RWPE1 (cell line): Measurements from ENCODE around the gene UBL4A.
A peak's percentile ranks its signal among the peaks of the same experiment; 100 is the strongest.

Experiments used
- CTCF ChIA-PET: fragments of 350-600 bp; sonication (Branson Sonifier 250); formaldehyde crosslinking; extraction: SDS; loops from one replicate; lab custom pipeline; 2021; lab: Yijun Ruan, JAX
- POLR2A ChIA-PET: fragments of 400-600 bp; formaldehyde crosslinking; extraction: SDS; loops from one replicate; lab custom pipeline; 2020; ENCODE audit warnings: antibody characterized with exemption; ENCODE audit not compliant: low non-redundant PET; lab: Yijun Ruan, JAX
- DNase-seq: peaks from one replicate; pipeline ENCODE4 v3.0.0; 2012; ENCODE audit warnings: low spot score
- H3K27ac ChIP-seq: fragments of 450-650 bp; 2 replicates; pipeline ENCODE4 v1.5.1; 2017
- TF ChIP-seq, protein P1 (sequence below): fragments of 450-650 bp; conservative IDR thresholded peaks from 2 replicates; pipeline ENCODE4 v1.5.1; 2017; ENCODE audit warnings: low read depth, mild to moderate bottlenecking

Gene UBL4A

DNA sequence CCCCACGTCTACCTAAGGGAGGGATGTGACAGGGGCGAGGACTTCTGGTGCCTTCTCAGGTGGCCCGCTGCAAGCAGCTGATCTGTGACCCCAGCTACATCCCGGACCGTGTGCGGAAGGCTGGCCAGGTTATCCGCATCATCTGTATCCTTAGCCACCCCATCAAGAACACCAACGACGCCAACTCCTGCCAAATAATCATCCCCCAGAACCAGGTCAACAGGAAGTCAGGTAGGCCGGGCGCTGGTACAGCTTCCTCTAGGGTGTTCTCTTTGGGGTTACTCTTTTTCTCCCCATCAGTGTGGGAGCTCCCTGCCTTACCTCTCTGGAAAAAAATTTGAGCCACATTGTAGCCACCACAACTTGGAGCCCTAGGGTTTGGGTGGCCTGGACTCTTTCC is 44.9 kb downstream of the UBL4A start:
- TF ChIP-seq, protein P1, sequence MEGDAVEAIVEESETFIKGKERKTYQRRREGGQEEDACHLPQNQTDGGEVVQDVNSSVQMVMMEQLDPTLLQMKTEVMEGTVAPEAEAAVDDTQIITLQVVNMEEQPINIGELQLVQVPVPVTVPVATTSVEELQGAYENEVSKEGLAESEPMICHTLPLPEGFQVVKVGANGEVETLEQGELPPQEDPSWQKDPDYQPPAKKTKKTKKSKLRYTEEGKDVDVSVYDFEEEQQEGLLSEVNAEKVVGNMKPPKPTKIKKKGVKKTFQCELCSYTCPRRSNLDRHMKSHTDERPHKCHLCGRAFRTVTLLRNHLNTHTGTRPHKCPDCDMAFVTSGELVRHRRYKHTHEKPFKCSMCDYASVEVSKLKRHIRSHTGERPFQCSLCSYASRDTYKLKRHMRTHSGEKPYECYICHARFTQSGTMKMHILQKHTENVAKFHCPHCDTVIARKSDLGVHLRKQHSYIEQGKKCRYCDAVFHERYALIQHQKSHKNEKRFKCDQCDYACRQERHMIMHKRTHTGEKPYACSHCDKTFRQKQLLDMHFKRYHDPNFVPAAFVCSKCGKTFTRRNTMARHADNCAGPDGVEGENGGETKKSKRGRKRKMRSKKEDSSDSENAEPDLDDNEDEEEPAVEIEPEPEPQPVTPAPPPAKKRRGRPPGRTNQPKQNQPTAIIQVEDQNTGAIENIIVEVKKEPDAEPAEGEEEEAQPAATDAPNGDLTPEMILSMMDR, result no peak
- CTCF ChIA-PET, result no interaction called here
- H3K27ac ChIP-seq, result peak overlapping the region; percentile 85
- DNase-seq, result no peak
- POLR2A ChIA-PET, result interaction anchor here (0.6 to 0.7 kb wide), 2 partner anchors 42 to 45 kb away, joined by 3 read pairs; no protein-coding TSS in a partner anchor

DNA sequence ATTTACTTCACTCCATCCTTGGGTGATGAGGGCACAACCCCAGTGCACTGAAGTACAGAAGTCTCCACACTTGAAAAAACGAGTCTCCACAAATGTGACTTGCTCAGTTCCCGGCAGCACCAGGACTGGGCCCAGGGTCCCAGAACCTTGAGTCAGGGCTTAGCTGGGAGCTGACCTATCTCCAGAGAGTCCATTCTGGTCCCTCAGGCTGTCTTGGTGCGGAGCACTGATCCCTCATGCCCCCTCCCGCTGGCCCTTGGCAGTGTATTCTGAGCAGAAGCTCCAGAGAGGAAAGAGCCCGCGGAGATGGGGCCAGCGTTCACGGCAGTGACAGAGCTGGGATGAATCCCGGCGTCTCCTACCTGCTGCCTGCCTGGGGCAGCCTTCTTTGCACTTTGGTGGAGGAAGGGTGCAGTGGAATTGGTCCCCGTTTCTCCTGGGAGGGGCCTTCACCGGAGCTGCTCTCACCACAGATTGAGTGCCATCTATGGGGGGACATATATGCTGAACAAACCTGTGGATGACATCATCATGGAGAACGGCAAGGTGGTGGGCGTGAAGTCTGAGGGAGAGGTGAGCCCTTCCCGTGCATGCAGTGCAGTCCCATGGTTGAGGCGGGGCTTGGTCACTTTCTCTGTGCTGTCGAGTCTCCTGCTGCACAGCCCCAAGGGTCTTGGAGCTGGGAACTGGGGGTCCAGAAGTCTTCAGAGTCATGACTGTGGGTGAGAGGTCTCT is 45.6 kb downstream of the UBL4A start:
- CTCF ChIA-PET, result no interaction called here
- no peak for DNase-seq
- TF ChIP-seq, protein P1, result no peak
- POLR2A ChIA-PET, result no interaction called here
- H3K27ac ChIP-seq, result peak overlapping the region; percentile 5; the same call in 1 of the 2 replicates

- POLR2A ChIA-PET, result no interaction called here
- CTCF ChIA-PET, result interaction anchor here (0.6 kb wide), 1 partner anchor 102 kb away, joined by 3 read pairs; no protein-coding TSS in a partner anchor
Measured at GRCh38 chrX:154439841-154440240, 46.6 kb downstream of the UBL4A start.

DNA sequence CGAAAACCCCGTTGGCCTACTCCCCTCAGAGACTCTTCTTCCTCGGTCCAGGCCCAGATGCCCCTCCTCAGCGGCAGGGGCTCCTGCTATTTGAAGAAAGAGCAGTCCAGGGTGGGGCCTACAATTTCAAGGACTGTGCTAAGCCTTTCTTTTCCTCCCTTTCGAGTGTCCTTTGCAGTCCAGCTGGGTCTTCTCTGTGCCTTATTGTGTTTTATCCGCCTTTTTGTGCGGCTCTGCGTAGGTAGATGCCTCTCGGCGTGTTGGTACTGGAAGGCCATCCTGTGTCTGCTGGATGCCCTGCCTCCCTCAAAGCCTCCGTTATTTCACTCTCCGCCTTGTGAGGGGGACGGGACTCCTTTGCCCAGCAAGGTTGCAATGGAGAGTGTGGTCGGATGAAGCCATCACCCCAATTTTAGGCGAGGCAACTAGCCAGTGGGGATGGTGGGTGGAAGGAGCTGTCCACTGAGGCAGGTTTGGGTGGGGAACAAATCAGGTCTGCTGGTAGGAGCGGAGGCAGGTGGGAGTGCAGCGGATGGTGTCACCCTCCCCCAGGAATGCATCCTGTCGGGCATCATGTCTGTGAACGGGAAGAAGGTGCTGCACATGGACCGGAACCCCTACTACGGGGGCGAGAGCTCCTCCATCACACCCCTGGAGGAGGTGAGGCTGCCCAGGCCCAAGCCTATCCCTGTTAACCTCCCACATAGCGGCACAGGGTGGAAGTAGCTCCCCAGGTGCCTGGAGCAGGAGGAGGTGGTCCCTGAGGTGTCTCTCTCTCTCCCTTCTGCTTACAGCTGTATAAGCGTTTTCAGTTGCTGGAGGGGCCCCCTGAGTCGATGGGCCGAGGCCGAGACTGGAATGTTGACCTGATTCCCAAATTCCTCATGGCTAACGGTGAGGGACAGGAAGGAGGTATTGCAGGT is 48.2 kb downstream of the UBL4A start:
- TF ChIP-seq, protein P1, result no peak
- CTCF ChIA-PET, result no interaction called here
- POLR2A ChIA-PET, result no interaction called here
- H3K27ac ChIP-seq, result peak overlapping the region; percentile 83
- DNase-seq, result no peak

More at GRCh38 chrX:154439841-154440240, 46.6 kb downstream of the UBL4A start:
- no peak for DNase-seq
- TF ChIP-seq, protein P1, result no peak
- 0 out of 2 replicates have a peak overlapping the region, but pooled peaks have one; percentile 5 for H3K27ac ChIP-seq

DNA sequence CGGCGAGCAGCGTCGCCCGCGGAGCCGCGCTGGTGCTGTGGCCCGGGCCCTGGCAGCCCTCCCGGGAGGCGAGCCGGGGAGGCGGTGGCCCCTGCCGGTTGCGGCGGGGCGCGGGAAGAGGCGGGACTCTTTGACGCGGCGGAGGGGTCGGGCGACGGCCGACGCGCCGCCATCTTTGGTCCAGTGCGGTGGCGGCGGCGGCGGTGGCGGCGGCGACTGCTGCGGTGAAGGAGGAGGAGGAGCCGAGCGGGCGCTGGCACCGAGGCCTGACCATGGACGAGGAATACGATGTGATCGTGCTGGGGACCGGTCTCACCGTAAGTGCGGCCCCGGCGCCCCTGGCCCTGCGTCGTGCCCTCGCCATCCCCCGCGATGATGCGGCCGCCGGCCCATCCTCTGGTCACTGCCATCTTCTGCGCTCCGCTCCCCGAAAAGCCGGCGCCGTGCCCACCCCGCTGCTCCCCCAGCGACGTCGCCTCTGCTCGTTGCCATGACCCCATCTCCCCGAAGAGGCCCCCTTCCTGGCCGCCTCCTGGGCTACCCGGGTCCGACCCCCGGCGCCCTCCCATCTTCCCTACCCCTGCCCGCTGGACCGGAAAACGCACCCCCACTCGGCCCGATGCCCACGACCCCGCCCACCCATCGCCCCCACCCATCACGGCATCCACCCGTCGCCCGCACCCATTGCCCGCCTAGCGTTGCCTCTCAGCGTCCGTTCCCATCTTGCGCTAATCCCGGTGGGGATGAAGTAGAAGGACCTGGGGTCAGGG is 49.2 kb downstream of the UBL4A start, which contains the start of gene GDI1:
Gene GDI1 (plus strand): TSS at position 172 of the 770 bp plus-strand sequence. CDS start 101 bp downstream, at position 273.
- TF ChIP-seq, protein P1, result no peak
- DNase-seq, result no peak
- POLR2A ChIA-PET, result no interaction called here
- CTCF ChIA-PET, result no interaction called here
- peak within 1 kb of the TSS; percentile 83 for H3K27ac ChIP-seq
